ENCODE measurements around the gene PDILT.

GRCh38 chr16:20363191-20363590, 41.3 kb downstream of the PDILT start:
- TF ChIP-seq CTCF (IDR thresholded peaks at IDR 0.05 in 2 of 3, conservative IDR thresholded peaks at IDR 0.05 in 1 of 3; ENCODE audit: insufficient read depth in 2 of 3, low read depth in 1 of 3, low read length in 3 of 3) (no peak), HEY1 (CRISPR knock-in tag; IDR thresholded peaks at IDR 0.05; ENCODE audit: borderline replicate concordance) (no peak), STAT6 (CRISPR knock-in tag; IDR thresholded peaks at IDR 0.05) (no peak), EP300 (IDR thresholded peaks at IDR 0.05; ENCODE audit: low read length) (no peak), PYGO2 (tag; IDR thresholded peaks at IDR 0.05) (no peak)
